Activated naive CD4-positive, alpha-beta T cell treated with anti-CD3 and anti-CD28 coated beads, Interleukin-2, amount 10 ng/mL, durations not matched to agents 7 days and 5 days (primary cell): ENCODE data around the gene CCDC158.
"Not testable (repeated sequence)": the region's sequence is repeated elsewhere in the genome, so short reads cannot be mapped to it uniquely, and the experiment has no call there.

ENCODE experiments used
- CTCF ChIA-PET: fragments of 350-600 bp; sonication (Branson Sonifier 250); formaldehyde crosslinking; loops from one replicate; lab custom pipeline; 2021; ENCODE audit warnings: antibody characterized with exemption; lab: Charles Lee
- DNase-seq: peaks from one replicate; pipeline ENCODE4 v3.0.0-alpha.2; 2020
- H3K27ac Mint-ChIP-seq: one replicate; pipeline ENCODE4 v1.8.0; 2021; ENCODE audit warnings: mild to moderate bottlenecking, moderate library complexity, mixed read lengths
- H3K27me3 Mint-ChIP-seq: one replicate; pipeline ENCODE4 v1.8.0; 2021; ENCODE audit warnings: mild to moderate bottlenecking, mixed read lengths
- H3K36me3 Mint-ChIP-seq: one replicate; pipeline ENCODE4 v1.8.0; 2021; ENCODE audit warnings: mixed read lengths
- H3K4me1 Mint-ChIP-seq: one replicate; pipeline ENCODE4 v1.8.0; 2021; ENCODE audit warnings: mixed read lengths
- H3K4me3 Mint-ChIP-seq: one replicate; pipeline ENCODE4 v1.8.0; 2021; ENCODE audit warnings: mild to moderate bottlenecking, moderate library complexity, mixed read lengths
- H3K9me3 Mint-ChIP-seq: one replicate; pipeline ENCODE4 v1.8.0; 2021; ENCODE audit warnings: mixed read lengths

Gene CCDC158

DNA sequence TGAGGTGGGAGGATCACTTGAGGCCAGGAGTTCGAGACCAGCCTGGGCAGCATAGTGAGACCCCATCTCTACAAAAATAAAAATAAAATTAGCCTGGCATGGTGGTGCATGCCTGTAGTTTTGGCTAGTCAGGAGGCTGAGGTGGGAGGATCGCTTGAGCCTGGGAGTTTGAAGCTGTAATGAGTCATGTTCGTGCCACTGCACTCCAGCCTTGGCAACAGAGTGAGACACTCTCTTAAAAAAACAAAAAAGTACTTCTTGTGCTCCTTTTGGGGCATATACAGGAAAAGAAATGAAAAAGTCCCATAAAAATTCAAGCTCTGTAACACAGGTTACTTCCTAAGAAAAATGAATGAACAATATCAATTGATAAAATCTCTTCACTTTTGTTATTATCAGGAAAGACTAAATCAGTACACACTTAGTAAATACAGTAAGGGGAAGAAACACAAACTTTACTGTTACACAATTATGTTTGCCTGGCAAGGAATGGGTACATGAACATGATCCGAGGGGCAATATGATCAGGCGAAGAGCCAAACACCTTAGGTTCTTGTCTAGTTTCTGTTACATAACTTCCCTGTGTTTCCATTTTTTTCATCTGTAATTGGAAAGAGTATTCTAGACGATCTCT lies 46.9 kb downstream of the CCDC158 start:
- peaks cover 13% of the 10 kb centered on the region for H3K27me3 Mint-ChIP-seq
- no peak overlapping the region for H3K27ac Mint-ChIP-seq
- no peaks in the 10 kb centered on the region for H3K36me3 Mint-ChIP-seq
- CTCF ChIA-PET, result interaction anchor here (5.2 to 10.0 kb wide), 3 partner anchors 68 to 193 kb away, joined by 32 to 205 read pairs (median 50); partner anchors contain the start of gene STBD1
- no peaks in the 10 kb centered on the region for H3K4me1 Mint-ChIP-seq
- no peak overlapping the region for H3K4me3 Mint-ChIP-seq
- H3K9me3 Mint-ChIP-seq, result no peaks in the 10 kb centered on the region
- no peak for DNase-seq

DNA sequence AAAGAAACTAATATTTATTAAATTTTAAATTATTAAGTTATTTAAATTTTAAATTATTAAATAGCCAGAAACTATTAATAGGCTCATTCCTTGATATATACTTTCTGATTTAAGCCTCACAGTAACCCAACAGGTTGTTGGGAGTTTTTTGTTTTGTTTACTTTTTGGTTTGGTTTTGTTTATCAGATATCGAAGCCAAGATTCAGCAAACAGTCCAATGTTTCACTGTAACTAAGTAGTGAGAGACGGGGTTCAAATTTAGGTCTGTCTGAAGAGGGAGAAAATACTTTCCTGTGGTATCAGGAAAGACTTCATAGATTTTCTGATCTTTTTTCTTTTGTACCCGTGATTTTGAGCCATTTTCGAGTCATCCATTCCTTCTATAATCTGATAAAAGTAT lies 54.2 kb downstream of the CCDC158 start:
- Mint-ChIP-seq H3K36me3 (no peaks in the 10 kb centered on the region), H3K4me1 (no peaks in the 10 kb centered on the region), H3K4me3 (no peak overlapping the region), H3K9me3 (no peaks in the 10 kb centered on the region), H3K27ac (no peak overlapping the region), H3K27me3 (peaks cover 25% of the 10 kb centered on the region)
- CTCF ChIA-PET, result no interaction called here
- no peak for DNase-seq

DNA sequence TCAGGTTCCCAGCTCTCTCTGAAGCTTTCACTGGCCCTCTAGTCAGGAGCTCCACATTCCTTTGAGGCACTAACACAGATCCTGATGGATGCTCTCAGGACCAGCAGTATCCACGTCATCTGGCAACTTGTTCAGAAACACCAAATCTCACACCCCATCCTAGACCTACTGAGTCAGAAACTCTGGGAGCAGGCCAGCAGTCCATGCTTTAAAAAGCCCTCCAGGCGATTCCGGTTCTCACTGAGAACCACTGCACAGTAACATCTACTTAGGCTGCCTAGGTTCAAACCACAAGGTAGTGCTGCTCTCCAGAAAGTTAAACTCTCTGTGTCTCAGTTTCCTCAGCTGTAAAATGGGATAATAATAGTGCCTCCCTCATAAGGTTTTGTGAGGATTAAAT lies 55.3 kb downstream of the CCDC158 start:
- no peak for DNase-seq
- CTCF ChIA-PET, result interaction anchor here (1.4 kb wide), 1 partner anchor 12 kb away, joined by 5 read pairs; no protein-coding TSS in a partner anchor
- Mint-ChIP-seq H3K27me3 (peaks cover 25% of the 10 kb centered on the region), H3K4me1 (no peaks in the 10 kb centered on the region), H3K36me3 (no peaks in the 10 kb centered on the region), H3K27ac (no peak overlapping the region), H3K9me3 (peaks cover 1% of the 10 kb centered on the region), H3K4me3 (no peak overlapping the region)

DNA sequence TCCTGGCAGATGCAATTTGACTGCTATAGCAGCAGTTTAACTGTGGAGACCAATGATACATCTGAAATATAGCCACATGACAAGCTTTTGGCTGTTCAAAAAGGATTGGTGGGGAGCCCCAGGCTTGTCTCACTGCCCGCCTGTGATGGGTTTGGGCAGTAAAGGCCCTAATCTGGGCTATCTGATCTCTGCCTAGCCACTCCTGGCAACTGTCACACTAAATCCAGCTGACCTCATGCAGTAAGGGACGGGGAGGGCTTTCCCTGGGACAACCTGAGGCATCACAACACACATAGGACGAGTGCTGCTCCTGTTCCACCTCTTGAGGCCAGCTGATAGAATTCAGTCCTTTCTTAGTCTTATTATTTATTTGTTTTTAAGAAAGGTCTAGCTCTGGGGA lies 56.2 kb downstream of the CCDC158 start:
- Mint-ChIP-seq H3K27me3 (peaks cover 19% of the 10 kb centered on the region), H3K36me3 (no peaks in the 10 kb centered on the region), H3K4me1 (no peaks in the 10 kb centered on the region), H3K9me3 (peaks cover 1% of the 10 kb centered on the region), H3K27ac (no peak overlapping the region), H3K4me3 (no peak overlapping the region)
- DNase-seq, result no peak
- CTCF ChIA-PET, result interaction anchor here (1.4 kb wide), 1 partner anchor 13 kb away, joined by 5 read pairs; no protein-coding TSS in a partner anchor

DNA sequence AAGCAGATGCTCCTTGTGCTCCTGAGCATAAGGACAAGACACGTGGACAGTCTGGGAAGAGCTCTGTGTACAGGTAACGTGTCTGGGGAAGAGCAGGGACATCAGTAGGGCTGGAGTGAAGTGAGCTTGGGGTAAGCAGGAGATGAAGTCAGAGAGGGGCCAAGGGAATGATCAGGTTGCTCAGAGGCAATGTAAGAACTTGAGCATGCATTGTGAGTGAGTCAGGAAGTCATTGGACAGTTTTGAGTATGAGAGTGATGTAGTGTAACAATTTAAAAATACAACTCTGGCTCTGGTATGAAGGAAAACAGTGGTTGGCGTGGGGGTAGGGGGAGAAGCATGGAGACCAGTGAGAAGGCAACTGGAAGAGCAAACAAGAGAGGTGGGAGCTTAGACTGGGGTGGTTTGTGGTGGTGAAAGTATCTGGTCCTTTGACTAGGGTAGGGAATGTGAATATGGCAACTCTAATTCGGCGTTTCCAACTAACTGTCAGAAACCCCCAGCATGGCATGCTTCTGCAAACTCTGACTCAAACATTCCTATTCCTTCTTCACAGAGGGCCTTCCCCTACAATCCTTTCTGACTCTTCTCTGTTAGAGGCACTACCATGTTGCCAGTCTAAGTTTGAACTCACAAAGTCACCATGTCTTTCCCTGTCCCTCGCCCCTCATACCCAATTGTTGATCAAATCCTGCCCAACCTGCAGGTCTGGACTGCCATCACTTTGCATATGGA lies 57.2 kb downstream of the CCDC158 start:
- Mint-ChIP-seq H3K9me3 (peaks cover 9% of the 10 kb centered on the region), H3K4me3 (no peak overlapping the region), H3K27ac (no peak overlapping the region), H3K27me3 (peaks cover 19% of the 10 kb centered on the region), H3K36me3 (no peaks in the 10 kb centered on the region), H3K4me1 (no peaks in the 10 kb centered on the region)
- no peak for DNase-seq
- CTCF ChIA-PET, result interaction anchor here (1.8 kb wide), 1 partner anchor 14 kb away, joined by 4 read pairs; no protein-coding TSS in a partner anchor

DNA sequence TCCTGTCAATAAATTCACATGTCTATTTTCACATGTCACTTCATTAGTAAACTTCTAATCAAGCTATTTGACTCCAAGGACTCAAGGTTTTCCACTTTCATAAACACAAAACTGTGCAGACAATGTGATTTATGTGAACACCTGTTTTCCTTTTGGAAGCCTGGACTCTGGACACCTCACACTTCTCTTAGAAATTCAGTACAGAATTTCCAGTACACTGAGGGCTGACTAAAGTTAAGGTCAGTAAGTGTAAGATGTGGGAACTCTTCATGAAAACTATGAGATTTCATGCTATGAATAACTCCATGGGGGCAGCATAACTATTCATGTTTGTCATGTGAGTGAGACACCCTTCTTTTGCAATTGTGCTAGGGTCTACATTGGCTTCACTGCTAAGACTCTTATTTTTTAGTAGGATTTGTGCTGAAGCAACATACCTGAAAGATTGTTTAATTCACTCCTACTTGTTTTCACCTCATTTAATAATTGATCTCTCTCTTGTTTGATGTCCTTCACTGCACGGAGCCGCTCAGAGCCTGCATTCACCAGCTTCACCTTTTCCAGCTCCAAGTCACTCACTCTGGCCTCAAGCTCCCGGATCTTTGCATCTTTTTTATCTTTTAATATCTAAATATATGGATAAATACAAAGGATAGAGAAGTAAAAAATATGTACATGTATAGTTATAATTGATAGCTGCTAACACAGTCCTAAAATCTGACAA lies 59.1 kb downstream of the CCDC158 start:
- H3K9me3 Mint-ChIP-seq, result peaks cover 12% of the 10 kb centered on the region
- DNase-seq, result no peak
- H3K4me1 Mint-ChIP-seq, result no peaks in the 10 kb centered on the region
- CTCF ChIA-PET, result interaction anchor here (1.8 kb wide), 1 partner anchor 16 kb away, joined by 4 read pairs; no protein-coding TSS in a partner anchor
- no peaks in the 10 kb centered on the region for H3K36me3 Mint-ChIP-seq
- H3K27me3 Mint-ChIP-seq, result peaks cover 6% of the 10 kb centered on the region
- no peak overlapping the region for H3K27ac Mint-ChIP-seq
- H3K4me3 Mint-ChIP-seq, result no peak overlapping the region

DNA sequence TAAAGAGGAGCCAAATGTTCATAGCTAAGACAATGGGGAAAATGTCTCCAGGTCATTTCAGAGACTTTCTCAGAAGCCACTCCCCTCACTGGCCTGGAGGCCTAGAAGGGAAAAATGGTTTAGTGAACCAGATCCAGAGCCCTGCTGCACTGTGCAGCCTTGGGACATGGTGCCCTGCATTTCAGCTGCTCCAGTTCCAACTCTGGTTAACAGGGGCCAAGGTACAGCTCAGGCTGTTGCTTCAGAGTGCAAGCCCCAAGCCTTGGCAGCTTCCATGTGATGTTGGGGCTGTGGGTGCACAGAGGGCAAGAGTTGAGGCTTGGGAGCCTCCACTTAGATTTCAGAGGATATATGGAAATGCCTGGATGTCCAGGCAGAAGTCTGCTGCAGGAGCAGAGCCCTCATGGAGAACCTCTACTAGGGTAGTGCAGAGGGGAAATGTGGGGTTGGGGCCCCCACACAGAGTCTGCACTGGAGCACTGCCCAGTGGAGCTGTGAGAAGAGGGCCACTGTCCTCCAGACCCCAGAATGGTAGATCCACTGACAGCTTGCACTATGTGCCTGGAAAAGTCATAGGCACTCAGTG lies 61.0 kb downstream of the CCDC158 start:
- H3K4me1 Mint-ChIP-seq, H3K36me3 Mint-ChIP-seq, DNase-seq, CTCF ChIA-PET, H3K4me3 Mint-ChIP-seq, H3K27ac Mint-ChIP-seq, H3K27me3 Mint-ChIP-seq: not testable (repeated sequence)
- peaks cover 12% of the 10 kb centered on the region for H3K9me3 Mint-ChIP-seq

DNA sequence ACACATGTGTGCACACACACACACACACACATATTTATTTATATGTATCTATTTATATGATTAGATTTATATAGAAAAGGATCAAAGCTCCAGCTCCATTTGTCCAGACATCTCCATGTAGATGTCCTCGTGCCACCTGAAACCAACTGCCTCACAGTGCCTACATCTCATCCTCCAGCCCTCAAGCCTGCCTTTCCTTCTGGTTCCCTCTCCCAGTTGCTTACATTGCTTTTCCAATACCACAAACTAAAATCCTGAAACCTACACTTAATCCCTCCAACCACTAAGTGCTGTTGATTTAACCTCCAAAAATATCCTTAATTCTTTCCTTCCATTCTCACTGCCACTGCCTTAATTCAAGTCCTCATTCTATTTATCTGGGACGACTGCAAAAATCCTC lies 63.0 kb downstream of the CCDC158 start:
- H3K27ac Mint-ChIP-seq, result no peak overlapping the region
- no peaks in the 10 kb centered on the region for H3K27me3 Mint-ChIP-seq
- no peak for DNase-seq
- H3K36me3 Mint-ChIP-seq, result no peaks in the 10 kb centered on the region
- H3K9me3 Mint-ChIP-seq, result peaks cover 12% of the 10 kb centered on the region
- no peak overlapping the region for H3K4me3 Mint-ChIP-seq
- CTCF ChIA-PET, result no interaction called here
- H3K4me1 Mint-ChIP-seq, result peaks cover 10% of the 10 kb centered on the region

DNA sequence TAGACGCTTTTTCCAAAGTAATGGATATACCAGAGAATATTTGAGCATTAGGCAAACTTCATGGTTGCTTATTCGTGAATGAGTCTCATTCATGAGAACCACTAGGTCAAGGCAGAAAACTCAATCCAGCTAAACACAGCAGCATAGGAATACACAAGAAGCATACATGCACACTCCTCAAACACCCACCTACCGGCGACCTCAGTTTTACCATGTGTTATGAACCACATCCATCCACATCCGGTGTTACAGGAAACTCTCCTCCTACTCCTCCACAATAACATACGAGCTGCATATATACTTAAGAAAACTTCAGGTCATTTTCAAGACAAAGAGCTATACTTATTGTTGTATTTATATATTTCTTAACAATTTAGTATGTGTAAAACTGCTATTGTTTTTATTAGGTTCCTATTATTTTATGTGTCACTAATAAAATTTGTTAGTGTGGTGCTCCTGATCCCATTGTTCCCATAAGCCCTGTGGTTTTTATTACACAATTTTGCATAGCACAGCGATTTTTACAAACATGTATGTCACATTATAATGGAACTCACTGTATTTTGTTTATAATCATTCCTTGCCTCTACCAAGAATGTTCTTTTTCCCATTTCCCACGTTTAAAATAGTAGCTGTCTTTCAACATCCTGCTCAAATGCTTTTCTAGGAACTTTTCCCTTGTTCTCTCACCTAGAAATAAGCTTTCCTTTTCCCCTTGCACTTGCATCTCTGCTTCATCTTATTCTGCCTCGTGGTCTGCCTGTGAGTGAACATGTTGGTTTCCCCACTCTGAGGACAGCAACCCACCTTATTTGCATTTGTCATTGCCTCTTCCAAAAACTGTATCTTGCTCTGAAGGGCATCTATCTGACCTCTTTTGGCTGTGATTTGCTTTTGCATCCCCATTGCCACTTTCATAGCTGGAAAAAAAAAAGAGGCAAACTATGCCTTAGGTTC lies 66.1 kb downstream of the CCDC158 start:
- Mint-ChIP-seq H3K27me3 (no peaks in the 10 kb centered on the region), H3K9me3 (peaks cover 11% of the 10 kb centered on the region), H3K36me3 (no peaks in the 10 kb centered on the region), H3K4me3 (no peak overlapping the region), H3K4me1 (peaks cover 10% of the 10 kb centered on the region), H3K27ac (no peak overlapping the region)
- DNase-seq, result peak; percentile 36
- CTCF ChIA-PET, result interaction anchor here (0.9 to 1.4 kb wide), 3 partner anchors 9 to 175 kb away, joined by 3 to 4 read pairs (median 3); no protein-coding TSS in a partner anchor

DNA sequence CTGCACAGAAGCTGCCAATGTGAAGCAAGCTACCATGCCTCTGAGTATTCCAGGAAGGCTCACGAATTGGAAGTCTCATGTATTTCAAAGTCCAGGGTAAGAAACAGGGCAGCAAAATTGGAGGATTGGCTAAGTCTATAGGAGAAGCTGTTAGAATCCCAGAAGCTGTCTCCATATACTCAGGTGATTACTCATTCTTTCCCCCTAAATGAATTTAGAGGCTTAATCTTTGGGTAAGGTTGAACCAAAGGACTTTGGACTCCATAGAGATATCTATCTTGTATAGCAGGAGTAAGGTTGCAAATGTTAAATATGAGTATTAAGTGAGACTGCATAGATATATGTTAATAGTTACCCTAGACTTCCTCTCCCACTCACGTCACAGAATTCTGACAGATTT lies 78.1 kb downstream of the CCDC158 start:
- Mint-ChIP-seq H3K9me3 (peaks cover 2% of the 10 kb centered on the region), H3K27ac (no peak overlapping the region), H3K27me3 (peaks cover 9% of the 10 kb centered on the region), H3K4me1 (no peaks in the 10 kb centered on the region), H3K36me3 (no peaks in the 10 kb centered on the region), H3K4me3 (no peak overlapping the region)
- CTCF ChIA-PET, result interaction anchor here (1.6 kb wide), 1 partner anchor 34 kb away, joined by 4 read pairs; no protein-coding TSS in a partner anchor
- DNase-seq, result no peak

DNA sequence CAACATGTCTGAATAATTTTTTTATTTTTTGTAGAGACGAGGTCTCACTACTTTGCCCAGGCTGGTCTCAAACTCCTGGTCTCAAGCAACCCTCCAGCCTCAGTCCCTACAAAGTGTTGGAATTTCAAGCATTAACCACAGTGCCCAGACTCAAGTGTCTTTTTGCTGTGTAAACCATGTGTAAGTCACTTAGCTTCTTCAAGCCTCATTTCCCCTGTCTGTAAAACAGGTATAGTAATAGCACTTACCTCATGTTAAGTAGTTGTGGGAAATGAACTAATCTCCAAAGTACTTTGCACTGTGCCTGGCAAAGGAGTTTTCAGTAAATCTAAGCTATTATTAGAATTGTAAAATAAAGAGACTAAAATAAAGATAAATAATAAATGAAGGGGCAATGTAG lies 78.8 kb downstream of the CCDC158 start:
- Mint-ChIP-seq H3K4me1 (no peaks in the 10 kb centered on the region), H3K27me3 (peaks cover 11% of the 10 kb centered on the region), H3K36me3 (no peaks in the 10 kb centered on the region), H3K9me3 (no peaks in the 10 kb centered on the region), H3K27ac (no peak overlapping the region), H3K4me3 (no peak overlapping the region)
- no peak for DNase-seq
- CTCF ChIA-PET, result no interaction called here

DNA sequence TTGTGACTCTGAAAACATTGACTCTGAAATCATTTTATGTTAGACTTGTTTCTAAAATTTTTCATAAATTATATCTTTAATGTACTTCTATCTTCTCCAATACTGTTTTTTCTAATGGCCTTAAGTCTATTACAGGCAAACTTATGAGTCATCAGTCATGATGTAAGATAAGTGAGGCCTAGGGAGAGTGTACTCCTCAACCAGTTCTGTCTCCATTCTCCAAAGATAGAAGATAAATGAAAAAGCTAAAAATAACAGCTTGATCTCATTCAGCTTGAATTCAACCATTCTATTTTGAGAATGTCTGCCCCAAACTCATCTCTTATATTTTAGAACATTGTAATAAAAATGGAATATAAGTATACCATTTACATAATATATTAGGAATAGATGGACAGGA lies 79.9 kb downstream of the CCDC158 start:
- DNase-seq, result no peak
- H3K4me3 Mint-ChIP-seq, result no peak overlapping the region
- H3K27ac Mint-ChIP-seq, result no peak overlapping the region
- peaks cover 11% of the 10 kb centered on the region for H3K27me3 Mint-ChIP-seq
- no peaks in the 10 kb centered on the region for H3K9me3 Mint-ChIP-seq
- CTCF ChIA-PET, result no interaction called here
- H3K36me3 Mint-ChIP-seq, result no peaks in the 10 kb centered on the region
- no peaks in the 10 kb centered on the region for H3K4me1 Mint-ChIP-seq

DNA sequence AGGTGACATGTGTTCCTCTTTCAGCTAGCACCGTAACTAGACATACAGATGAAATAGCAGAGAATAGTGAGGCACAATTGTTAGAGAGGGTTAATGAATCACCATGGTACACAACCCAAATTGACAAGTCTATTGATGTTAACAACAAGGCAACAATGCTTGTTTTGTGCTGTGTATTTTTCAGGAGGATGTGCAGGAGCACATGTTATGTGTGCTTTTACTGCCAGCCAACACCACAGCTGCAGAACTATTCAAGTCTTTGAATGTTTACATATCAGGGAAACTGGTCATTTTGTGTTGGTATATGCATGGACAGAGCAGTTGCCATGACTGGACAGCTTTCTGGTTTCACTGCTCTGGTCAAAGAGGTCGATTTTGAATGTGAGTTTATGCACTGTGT lies 81.6 kb downstream of the CCDC158 start:
- H3K27ac Mint-ChIP-seq, result no peak overlapping the region
- H3K9me3 Mint-ChIP-seq, result no peaks in the 10 kb centered on the region
- CTCF ChIA-PET, result interaction anchor here (0.6 kb wide), 1 partner anchor 265 kb away, joined by 3 read pairs; no protein-coding TSS in a partner anchor
- no peaks in the 10 kb centered on the region for H3K4me1 Mint-ChIP-seq
- no peak for DNase-seq
- peaks cover 10% of the 10 kb centered on the region for H3K27me3 Mint-ChIP-seq
- H3K36me3 Mint-ChIP-seq, result no peaks in the 10 kb centered on the region
- no peak overlapping the region for H3K4me3 Mint-ChIP-seq
